ENCODE measurements around the gene SCN3B.

The SCN3B gene

DNA sequence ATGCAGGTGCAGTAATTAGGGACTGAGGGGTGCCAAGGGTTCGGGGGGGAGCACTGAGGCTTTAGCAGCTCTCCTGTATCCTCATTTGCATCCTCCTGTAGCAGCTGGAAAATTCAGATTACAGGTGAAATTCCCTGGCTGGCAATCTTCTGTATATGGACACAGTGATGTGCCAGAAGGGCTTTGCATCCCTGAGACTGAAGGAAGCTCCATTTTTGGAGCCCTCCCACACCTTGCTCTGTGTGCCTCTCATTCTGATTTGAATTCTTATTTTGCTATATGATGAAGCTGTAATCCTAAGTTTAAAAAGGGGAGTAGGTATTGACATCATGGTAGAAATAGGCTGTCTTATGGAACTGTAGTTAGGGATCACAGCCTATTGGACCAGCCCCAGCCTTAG lies 46.6 kb downstream of the SCN3B start:
- no peak overlapping the region for H3K23ac ChIP-seq (ENCODE audit: low read depth, low read length, poor library complexity)
- H3K79me1 ChIP-seq (ENCODE audit: low read depth, low read length): no peaks in the 10 kb centered on the region
- no peak overlapping the region for H3K4me3 ChIP-seq (ENCODE audit: low read length in 2 of 2)
- no peak overlapping the region for H2AK5ac ChIP-seq (ENCODE audit: low read depth, low read length)
- H3K9me3 ChIP-seq (replicated peaks in 1 of 2; ENCODE audit: control insufficient read depth in 2 of 2, insufficient read depth in 1 of 2, low read depth in 1 of 2, low read length in 2 of 2): no peaks in the 10 kb centered on the region
- peaks cover 13 to 27% of the 10 kb centered on the region in 2 donors for H3K36me3 ChIP-seq (replicated peaks in 1 of 2; ENCODE audit: control insufficient read depth in 2 of 2, insufficient read depth in 2 of 2, low read length in 2 of 2)
- no peak for DNase-seq (ENCODE audit: low spot score)
- no peak overlapping the region for H4K91ac ChIP-seq (ENCODE audit: low read depth, low read length, poor library complexity)
- no peak overlapping the region for H2BK12ac ChIP-seq (ENCODE audit: low read length)
- no peak overlapping the region for H2BK5ac ChIP-seq (ENCODE audit: low read length)
- H3K4ac ChIP-seq (ENCODE audit: low read length): no peak overlapping the region
- no peak overlapping the region for H3K14ac ChIP-seq (ENCODE audit: low read length)
- no peak overlapping the region for H3K4me2 ChIP-seq (ENCODE audit: insufficient read depth, low read length, poor library complexity, severe bottlenecking)
- peaks cover 0 to 3% of the 10 kb centered on the region in 2 donors for H3K4me1 ChIP-seq (ENCODE audit: control insufficient read depth in 2 of 2, insufficient read depth in 1 of 2, low read depth in 1 of 2, low read length in 2 of 2)
- no peak overlapping the region for H2BK15ac ChIP-seq (ENCODE audit: low read length)
- no peak overlapping the region for H2BK120ac ChIP-seq (ENCODE audit: low read depth, low read length)
- no peaks in the 10 kb centered on the region for H3K27me3 ChIP-seq (ENCODE audit: control insufficient read depth in 3 of 3, insufficient read depth in 3 of 3, low read depth in 1 of 3, low read length in 3 of 3)
- H4K8ac ChIP-seq (ENCODE audit: low read depth, low read length): no peak overlapping the region
- no peak overlapping the region for H3K27ac ChIP-seq (replicated peaks; ENCODE audit: low read length)
- H2AFZ ChIP-seq (ENCODE audit: low read length): no peak overlapping the region
- H3K9ac ChIP-seq (ENCODE audit: low read depth, low read length, poor library complexity): no peak overlapping the region
- WGBS, 2 donors (ENCODE audit: extremely low coverage in 2 of 2, insufficient read length in 2 of 2, insufficient replicate concordance in 1 of 2): no CpG with 5 or more reads among the region's 1 CpG
- H3K18ac ChIP-seq (ENCODE audit: low read length): no peak overlapping the region

DNA sequence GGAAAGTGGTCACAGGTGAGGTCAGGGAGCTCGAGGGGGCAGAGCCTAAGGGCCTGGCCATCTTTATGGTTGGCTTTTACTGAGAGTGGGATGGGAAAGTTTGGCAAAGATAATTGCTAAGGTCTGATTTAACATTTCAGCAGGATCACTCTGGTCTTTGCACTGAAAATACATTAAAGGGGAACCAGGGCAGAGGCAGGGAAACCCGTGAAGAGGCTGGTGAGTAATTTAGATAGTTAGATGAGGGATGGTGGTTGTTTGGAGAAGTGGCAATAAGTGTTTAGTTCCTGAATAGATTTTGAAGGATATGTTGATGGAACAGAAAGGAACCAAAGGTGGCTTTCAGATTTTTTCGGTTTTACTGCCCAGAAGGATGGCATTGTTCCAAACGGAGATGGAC lies 50.8 kb downstream of the SCN3B start:
- H3K23ac ChIP-seq (ENCODE audit: low read depth, low read length, poor library complexity): no peak overlapping the region
- no peak overlapping the region for H3K9ac ChIP-seq (ENCODE audit: low read depth, low read length, poor library complexity)
- H3K9me3 ChIP-seq (replicated peaks in 1 of 2; ENCODE audit: control insufficient read depth in 2 of 2, insufficient read depth in 1 of 2, low read depth in 1 of 2, low read length in 2 of 2): no peaks in the 10 kb centered on the region
- no peak overlapping the region for H3K4me2 ChIP-seq (ENCODE audit: insufficient read depth, low read length, poor library complexity, severe bottlenecking)
- no peaks in the 10 kb centered on the region for H3K27me3 ChIP-seq (ENCODE audit: control insufficient read depth in 3 of 3, insufficient read depth in 3 of 3, low read depth in 1 of 3, low read length in 3 of 3)
- H3K27ac ChIP-seq (replicated peaks; ENCODE audit: low read length): no peak overlapping the region
- no peak overlapping the region for H3K14ac ChIP-seq (ENCODE audit: low read length)
- H4K8ac ChIP-seq (ENCODE audit: low read depth, low read length): no peak overlapping the region
- H2AFZ ChIP-seq (ENCODE audit: low read length): no peak overlapping the region
- no peaks in the 10 kb centered on the region for H3K79me1 ChIP-seq (ENCODE audit: low read depth, low read length)
- peaks cover 6 to 24% of the 10 kb centered on the region in 2 donors for H3K36me3 ChIP-seq (replicated peaks in 1 of 2; ENCODE audit: control insufficient read depth in 2 of 2, insufficient read depth in 2 of 2, low read length in 2 of 2)
- no peak overlapping the region for H3K4me3 ChIP-seq (ENCODE audit: low read length in 2 of 2)
- H2AK5ac ChIP-seq (ENCODE audit: low read depth, low read length): no peak overlapping the region
- DNase-seq (ENCODE audit: low spot score): no peak
- H2BK5ac ChIP-seq (ENCODE audit: low read length): no peak overlapping the region
- H2BK120ac ChIP-seq (ENCODE audit: low read depth, low read length): no peak overlapping the region
- no peak overlapping the region for H3K4ac ChIP-seq (ENCODE audit: low read length)
- H4K91ac ChIP-seq (ENCODE audit: low read depth, low read length, poor library complexity): no peak overlapping the region
- no peak overlapping the region for H3K18ac ChIP-seq (ENCODE audit: low read length)
- H3K4me1 ChIP-seq (ENCODE audit: control insufficient read depth in 2 of 2, insufficient read depth in 1 of 2, low read depth in 1 of 2, low read length in 2 of 2): peaks cover 2 to 5% of the 10 kb centered on the region in 2 donors
- no CpG with 5 or more reads among the region's 4 CpGs for WGBS, 2 donors (ENCODE audit: extremely low coverage in 2 of 2, insufficient read length in 2 of 2, insufficient replicate concordance in 1 of 2)
- no peak overlapping the region for H2BK15ac ChIP-seq (ENCODE audit: low read length)
- no peak overlapping the region for H2BK12ac ChIP-seq (ENCODE audit: low read length)

DNA sequence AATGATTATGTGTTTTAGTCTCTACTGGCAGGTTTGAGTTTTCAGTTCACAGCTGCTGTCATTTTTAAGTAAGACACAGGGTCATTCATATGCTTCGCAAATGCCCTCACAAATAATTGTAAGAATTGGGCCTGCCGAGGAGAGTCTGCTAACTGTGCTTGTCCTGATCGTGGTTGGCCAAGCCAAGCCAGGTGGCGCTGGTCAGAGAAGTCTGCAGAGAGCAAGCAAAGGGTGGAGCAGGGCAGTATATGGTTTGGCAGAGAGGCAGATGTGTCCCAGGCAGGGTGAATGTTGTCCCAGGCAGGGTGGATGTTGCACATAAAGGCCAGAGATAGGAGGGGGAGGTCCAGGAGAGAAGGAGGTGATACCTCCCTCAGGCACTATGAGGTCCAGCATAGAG lies 52.7 kb downstream of the SCN3B start:
- no peak overlapping the region for H3K9ac ChIP-seq (ENCODE audit: low read depth, low read length, poor library complexity)
- no peak overlapping the region for H4K91ac ChIP-seq (ENCODE audit: low read depth, low read length, poor library complexity)
- peaks cover 6 to 14% of the 10 kb centered on the region in 2 donors for H3K36me3 ChIP-seq (replicated peaks in 1 of 2; ENCODE audit: control insufficient read depth in 2 of 2, insufficient read depth in 2 of 2, low read length in 2 of 2)
- H4K8ac ChIP-seq (ENCODE audit: low read depth, low read length): no peak overlapping the region
- H3K4ac ChIP-seq (ENCODE audit: low read length): no peak overlapping the region
- H3K14ac ChIP-seq (ENCODE audit: low read length): no peak overlapping the region
- no peak overlapping the region for H2BK15ac ChIP-seq (ENCODE audit: low read length)
- H2BK12ac ChIP-seq (ENCODE audit: low read length): no peak overlapping the region
- H2AK5ac ChIP-seq (ENCODE audit: low read depth, low read length): no peak overlapping the region
- H3K18ac ChIP-seq (ENCODE audit: low read length): no peak overlapping the region
- WGBS, 2 donors (ENCODE audit: extremely low coverage in 2 of 2, insufficient read length in 2 of 2, insufficient replicate concordance in 1 of 2): no CpG with 5 or more reads among the region's 4 CpGs
- H3K27me3 ChIP-seq (ENCODE audit: control insufficient read depth in 3 of 3, insufficient read depth in 3 of 3, low read depth in 1 of 3, low read length in 3 of 3): no peaks in the 10 kb centered on the region
- no peak overlapping the region for H2BK120ac ChIP-seq (ENCODE audit: low read depth, low read length)
- no peaks in the 10 kb centered on the region for H3K79me1 ChIP-seq (ENCODE audit: low read depth, low read length)
- no peak overlapping the region for H2AFZ ChIP-seq (ENCODE audit: low read length)
- no peak overlapping the region for H3K23ac ChIP-seq (ENCODE audit: low read depth, low read length, poor library complexity)
- no peak for DNase-seq (ENCODE audit: low spot score)
- no peaks in the 10 kb centered on the region for H3K9me3 ChIP-seq (replicated peaks in 1 of 2; ENCODE audit: control insufficient read depth in 2 of 2, insufficient read depth in 1 of 2, low read depth in 1 of 2, low read length in 2 of 2)
- H3K4me3 ChIP-seq (ENCODE audit: low read length in 2 of 2): no peak overlapping the region
- H3K4me1 ChIP-seq (ENCODE audit: control insufficient read depth in 2 of 2, insufficient read depth in 1 of 2, low read depth in 1 of 2, low read length in 2 of 2): peaks cover 2 to 6% of the 10 kb centered on the region in 2 donors
- H2BK5ac ChIP-seq (ENCODE audit: low read length): no peak overlapping the region
- no peak overlapping the region for H3K4me2 ChIP-seq (ENCODE audit: insufficient read depth, low read length, poor library complexity, severe bottlenecking)
- no peak overlapping the region for H3K27ac ChIP-seq (replicated peaks; ENCODE audit: low read length)

DNA sequence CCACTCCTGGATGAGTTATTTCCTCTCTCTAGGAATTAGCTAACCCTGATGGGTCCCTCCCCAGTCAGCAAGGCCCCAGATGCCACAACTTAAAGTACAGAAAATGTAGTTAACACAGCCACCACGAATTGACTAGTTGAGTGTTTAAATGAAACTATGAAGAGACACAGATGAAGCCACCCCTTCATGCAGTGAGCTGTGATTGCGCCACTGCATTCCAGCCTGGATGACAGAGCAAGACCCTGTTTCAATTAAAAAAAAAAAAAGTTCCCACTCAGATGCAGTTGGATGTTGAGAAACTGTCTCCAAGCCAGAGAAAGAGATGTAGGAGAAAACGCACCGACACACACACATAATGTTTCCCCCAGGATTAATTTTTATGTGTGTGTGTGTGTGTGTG lies 53.3 kb downstream of the SCN3B start:
- no peaks in the 10 kb centered on the region for H3K9me3 ChIP-seq (replicated peaks in 1 of 2; ENCODE audit: control insufficient read depth in 2 of 2, insufficient read depth in 1 of 2, low read depth in 1 of 2, low read length in 2 of 2)
- no peak overlapping the region for H2BK15ac ChIP-seq (ENCODE audit: low read length)
- H4K91ac ChIP-seq (ENCODE audit: low read depth, low read length, poor library complexity): no peak overlapping the region
- no CpG with 5 or more reads among the region's 4 CpGs for WGBS, 2 donors (ENCODE audit: extremely low coverage in 2 of 2, insufficient read length in 2 of 2, insufficient replicate concordance in 1 of 2)
- no peak overlapping the region for H2BK120ac ChIP-seq (ENCODE audit: low read depth, low read length)
- no peak overlapping the region for H4K8ac ChIP-seq (ENCODE audit: low read depth, low read length)
- no peak overlapping the region for H3K27ac ChIP-seq (replicated peaks; ENCODE audit: low read length)
- H3K4me1 ChIP-seq (ENCODE audit: control insufficient read depth in 2 of 2, insufficient read depth in 1 of 2, low read depth in 1 of 2, low read length in 2 of 2): peaks cover 2 to 6% of the 10 kb centered on the region in 2 donors
- peaks cover 0 to 14% of the 10 kb centered on the region in 2 donors for H3K36me3 ChIP-seq (replicated peaks in 1 of 2; ENCODE audit: control insufficient read depth in 2 of 2, insufficient read depth in 2 of 2, low read length in 2 of 2)
- no peak overlapping the region for H2AK5ac ChIP-seq (ENCODE audit: low read depth, low read length)
- H3K4me2 ChIP-seq (ENCODE audit: insufficient read depth, low read length, poor library complexity, severe bottlenecking): no peak overlapping the region
- H3K18ac ChIP-seq (ENCODE audit: low read length): no peak overlapping the region
- no peaks in the 10 kb centered on the region for H3K79me1 ChIP-seq (ENCODE audit: low read depth, low read length)
- no peak overlapping the region for H2BK5ac ChIP-seq (ENCODE audit: low read length)
- H3K9ac ChIP-seq (ENCODE audit: low read depth, low read length, poor library complexity): no peak overlapping the region
- H3K14ac ChIP-seq (ENCODE audit: low read length): no peak overlapping the region
- H2BK12ac ChIP-seq (ENCODE audit: low read length): no peak overlapping the region
- H2AFZ ChIP-seq (ENCODE audit: low read length): no peak overlapping the region
- H3K27me3 ChIP-seq (ENCODE audit: control insufficient read depth in 3 of 3, insufficient read depth in 3 of 3, low read depth in 1 of 3, low read length in 3 of 3): no peaks in the 10 kb centered on the region
- no peak for DNase-seq (ENCODE audit: low spot score)
- H3K23ac ChIP-seq (ENCODE audit: low read depth, low read length, poor library complexity): no peak overlapping the region
- no peak overlapping the region for H3K4me3 ChIP-seq (ENCODE audit: low read length in 2 of 2)
- H3K4ac ChIP-seq (ENCODE audit: low read length): no peak overlapping the region
